Stomach (tissue), 4 donors: ENCODE measurements around the gene SSBP4.
A peak's percentile ranks its signal among the peaks of the same experiment; 100 is the strongest.

Experiments
- EP300 ChIP-seq: sonication (generic); formaldehyde crosslinking; IDR thresholded peaks from one replicate; pipeline ENCODE4 v1.6.1; 2017; ENCODE audit warnings: antibody characterized with exemption
- POLR2A ChIP-seq, 4 donors: fragments of 450-650 bp; IDR thresholded peaks; one replicate each; pipeline ENCODE4 v1.6.1; 2016; ENCODE audit warnings: antibody characterized with exemption in 4 of 4, control low read depth in 2 of 4, mild to moderate bottlenecking in 1 of 4, moderate library complexity in 1 of 4
- POLR2AphosphoS5 ChIP-seq, 3 donors: sonication (generic); formaldehyde crosslinking; IDR thresholded peaks; one replicate each; pipeline ENCODE4 v1.6.1; 2016; ENCODE audit warnings: antibody characterized with exemption in 3 of 3
- TF ChIP-seq, protein P1 (sequence below), 7 experiments: fragments of 450-650 bp in 4 of 7; fragments of 200-600 bp in 3 of 7; sonication (generic) in 3 of 7; IDR thresholded peaks; one replicate each; pipeline ENCODE4 v1.5.1; 2016 to 2019; ENCODE audit warnings: antibody characterized with exemption in 7 of 7, control low read depth in 2 of 7, mild to moderate bottlenecking in 1 of 7

DNA sequence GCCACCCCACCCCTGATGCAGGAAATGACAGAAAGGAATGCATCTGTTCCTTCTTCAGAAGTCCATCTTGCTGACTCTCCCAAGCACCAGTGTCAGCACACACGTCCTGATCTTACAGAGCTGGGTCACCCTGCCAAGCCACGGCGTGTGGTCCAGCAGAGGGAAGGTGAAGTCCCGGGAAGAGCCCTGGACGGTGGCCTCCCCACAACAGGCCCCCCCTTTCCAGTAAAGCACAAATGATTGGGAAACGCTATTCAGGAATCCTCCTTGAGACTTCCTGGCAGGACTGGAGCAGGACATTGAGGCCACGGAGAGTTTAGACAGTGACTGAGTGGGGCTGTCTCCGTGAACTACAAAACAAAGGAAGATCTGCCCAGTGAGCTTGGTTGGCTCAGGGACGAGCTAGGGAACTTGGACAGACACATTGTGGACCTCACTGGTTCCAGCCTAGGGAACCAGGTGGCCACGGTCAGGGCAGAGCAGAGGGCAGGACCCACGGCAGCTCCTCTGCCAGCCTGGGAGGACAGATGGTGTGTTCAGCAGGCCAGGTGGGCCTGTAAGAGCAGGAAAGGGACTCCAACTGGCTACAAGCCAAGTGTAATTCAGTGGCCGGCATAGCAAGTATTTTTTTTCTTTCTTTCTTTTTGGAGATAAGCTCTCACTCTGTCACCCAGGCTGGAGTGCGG lies 61.0 kb downstream of the SSBP4 start:
- TF ChIP-seq, protein P1, sequence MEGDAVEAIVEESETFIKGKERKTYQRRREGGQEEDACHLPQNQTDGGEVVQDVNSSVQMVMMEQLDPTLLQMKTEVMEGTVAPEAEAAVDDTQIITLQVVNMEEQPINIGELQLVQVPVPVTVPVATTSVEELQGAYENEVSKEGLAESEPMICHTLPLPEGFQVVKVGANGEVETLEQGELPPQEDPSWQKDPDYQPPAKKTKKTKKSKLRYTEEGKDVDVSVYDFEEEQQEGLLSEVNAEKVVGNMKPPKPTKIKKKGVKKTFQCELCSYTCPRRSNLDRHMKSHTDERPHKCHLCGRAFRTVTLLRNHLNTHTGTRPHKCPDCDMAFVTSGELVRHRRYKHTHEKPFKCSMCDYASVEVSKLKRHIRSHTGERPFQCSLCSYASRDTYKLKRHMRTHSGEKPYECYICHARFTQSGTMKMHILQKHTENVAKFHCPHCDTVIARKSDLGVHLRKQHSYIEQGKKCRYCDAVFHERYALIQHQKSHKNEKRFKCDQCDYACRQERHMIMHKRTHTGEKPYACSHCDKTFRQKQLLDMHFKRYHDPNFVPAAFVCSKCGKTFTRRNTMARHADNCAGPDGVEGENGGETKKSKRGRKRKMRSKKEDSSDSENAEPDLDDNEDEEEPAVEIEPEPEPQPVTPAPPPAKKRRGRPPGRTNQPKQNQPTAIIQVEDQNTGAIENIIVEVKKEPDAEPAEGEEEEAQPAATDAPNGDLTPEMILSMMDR (IDR thresholded peaks at IDR 0.05) = no peak
- TF ChIP-seq POLR2AphosphoS5 (IDR thresholded peaks at IDR 0.05) (peak; percentile 68 to 94 (median 83)), POLR2A (IDR thresholded peaks at IDR 0.05) (no peak), EP300 (peak; percentile 91)
